GM20431 (cell line): ENCODE data around the gene MRPL45.
"Not testable (repeated sequence)": the region's sequence is repeated elsewhere in the genome, so short reads cannot be mapped to it uniquely, and the experiment has no call there.

Experiments used
- in situ Hi-C: fragments of 300-500 bp; cut with MseI, MboI; formaldehyde crosslinking; loops from one replicate; pipeline ENCODE4 v1.15.0; 2020; ENCODE audit warnings: low sequenced_read_pairs; ENCODE audit not compliant: unreplicated experiment

MRPL45 gene

GRCh38 chr17:38296834-38297517, at the start of gene MRPL45:
MRPL45 (plus strand) TSS chr17:38297168; CDS start chr17:38297184, 16 bp downstream.
- in situ Hi-C loops: not testable (repeated sequence)

- in situ Hi-C loops: not testable (repeated sequence)
Measured at GRCh38 chr17:38253191-38253590, 43.8 kb upstream of the MRPL45 start.

GRCh38 chr17:38254357-38254756, 42.6 kb upstream of the MRPL45 start:
- in situ Hi-C loops: not testable (repeated sequence)

- in situ Hi-C loops: not testable (repeated sequence)
Measured at GRCh38 chr17:38257013-38257621, 39.9 kb upstream of the MRPL45 start.

GRCh38 chr17:38265974-38266506, 30.9 kb upstream of the MRPL45 start:
- in situ Hi-C loops: not testable (repeated sequence)

- in situ Hi-C loops: not testable (repeated sequence)
Measured at GRCh38 chr17:38266571-38266970, 30.4 kb upstream of the MRPL45 start.

GRCh38 chr17:38268138-38268537, 28.8 kb upstream of the MRPL45 start:
- in situ Hi-C loops: not testable (repeated sequence)

- in situ Hi-C loops: not testable (repeated sequence)
Measured at GRCh38 chr17:38269045-38269444, 27.9 kb upstream of the MRPL45 start.

GRCh38 chr17:38269552-38269951, 27.4 kb upstream of the MRPL45 start:
- in situ Hi-C loops: not testable (repeated sequence)

GRCh38 chr17:38285994-38286393, 11.0 kb upstream of the MRPL45 start:
- in situ Hi-C loops: not testable (repeated sequence)

GRCh38 chr17:38286501-38287091, 10.4 kb upstream of the MRPL45 start:
- in situ Hi-C loops: not testable (repeated sequence)

- in situ Hi-C loops: not testable (repeated sequence)
Measured at GRCh38 chr17:38288217-38288827, 8.6 kb upstream of the MRPL45 start.

- in situ Hi-C loops: not testable (repeated sequence)
Measured at GRCh38 chr17:38289760-38290159, 7.2 kb upstream of the MRPL45 start.

- in situ Hi-C loops: not testable (repeated sequence)
Measured at GRCh38 chr17:38295602-38296365, 1.2 kb upstream of the MRPL45 start.

- in situ Hi-C loops: no loop called here
Measured at GRCh38 chr17:38315497-38315896, 18.5 kb downstream of the MRPL45 start.

- in situ Hi-C loops: no loop called here
Measured at GRCh38 chr17:38317081-38317480, 20.1 kb downstream of the MRPL45 start.

- in situ Hi-C loops: no loop called here
Measured at GRCh38 chr17:38320482-38320881, 23.5 kb downstream of the MRPL45 start.

GRCh38 chr17:38322156-38322779, 25.3 kb downstream of the MRPL45 start:
- in situ Hi-C loops: no loop called here

- in situ Hi-C loops: no loop called here
Measured at GRCh38 chr17:38322897-38323296, 25.9 kb downstream of the MRPL45 start.
